GM18507 (cell line): ENCODE data around the gene MAPT.

Source experiments
- DNase-seq: peaks from one replicate; pipeline ENCODE4 v3.0.0; 2011; ENCODE audit warnings: low read depth; ENCODE audit not compliant: insufficient read length; ENCODE audit errors: extremely low spot score
- FAIRE-seq: peaks from 2 replicates; lab custom pipeline; 2011; peaks lifted over from hg19 to GRCh38; lab: Jason Lieb, UNC

MAPT gene

DNA sequence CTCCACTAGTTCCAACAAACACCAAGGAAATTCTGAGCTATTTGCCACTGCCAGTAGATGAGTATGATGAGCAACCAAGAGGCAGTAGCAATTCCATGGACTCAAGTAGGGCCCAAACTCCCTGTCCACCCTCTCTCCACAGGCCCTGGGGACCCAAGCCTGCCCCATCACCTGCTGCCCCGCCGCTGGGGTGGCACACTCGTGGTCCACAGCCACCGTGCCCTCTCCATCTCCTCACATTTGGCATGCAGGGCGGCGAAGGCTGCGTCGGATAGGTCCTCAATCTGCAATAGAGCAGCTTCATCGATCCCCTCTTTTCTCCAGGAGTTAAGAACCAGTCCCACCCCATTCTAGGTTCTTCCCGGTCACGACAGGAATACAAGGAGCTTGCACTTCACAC, 138.6 kb downstream of the MAPT start:
- FAIRE-seq (no peak), DNase-seq (no peak)

DNA sequence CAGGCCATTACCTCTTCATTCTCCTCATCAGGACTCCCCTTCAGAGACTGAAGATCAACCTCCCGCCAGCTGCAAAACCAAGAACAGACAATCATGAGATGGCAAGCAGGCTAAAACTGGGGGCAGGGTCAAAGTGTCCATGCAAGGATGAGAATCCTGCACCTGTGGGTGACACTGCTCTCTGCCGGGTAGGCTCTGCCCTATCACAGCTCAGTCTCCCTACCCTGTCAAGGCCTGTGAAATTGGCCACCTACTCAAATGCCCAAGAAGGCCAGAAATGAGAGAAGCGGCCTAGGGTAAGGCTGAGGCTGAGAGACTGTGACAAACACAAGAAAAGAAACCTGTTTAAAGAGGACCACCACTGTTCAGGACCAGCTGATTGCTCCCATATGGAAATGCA, 139.0 kb downstream of the MAPT start:
- FAIRE-seq (no peak), DNase-seq (no peak)

DNA sequence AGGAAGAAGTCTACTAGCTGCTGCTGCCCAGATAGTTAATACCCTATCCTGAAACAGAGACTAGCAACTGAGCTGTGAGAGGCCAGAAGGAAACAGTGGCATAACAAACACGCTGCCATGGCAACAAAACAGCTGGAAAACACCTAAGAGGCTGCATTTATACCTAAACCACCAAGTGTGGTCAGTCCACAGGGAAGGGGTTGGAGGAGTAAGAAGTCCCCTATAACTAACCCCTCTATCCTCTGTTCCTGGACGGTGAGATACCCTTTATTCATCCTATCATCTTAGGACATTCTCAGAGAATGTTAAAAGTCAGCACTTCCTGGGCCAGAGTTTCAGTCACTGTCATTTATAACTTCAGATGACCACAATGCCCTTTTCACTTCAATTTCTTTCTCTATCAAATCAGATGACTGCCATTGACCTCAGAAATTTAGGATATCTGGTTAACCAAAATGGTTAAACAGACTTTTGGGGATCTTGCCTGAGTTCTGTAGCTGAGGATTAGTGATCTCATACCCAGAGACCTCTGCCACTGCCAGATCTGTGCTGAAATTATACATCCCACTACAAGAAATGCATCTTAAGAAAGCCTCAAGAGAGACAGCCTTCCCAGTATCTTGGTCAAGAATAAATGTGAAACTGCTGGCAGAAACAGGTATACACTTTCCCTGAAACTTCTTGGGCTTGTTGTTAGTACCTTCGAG, 140.9 kb downstream of the MAPT start:
- no peak for DNase-seq
- peak; percentile 80 for FAIRE-seq

DNA sequence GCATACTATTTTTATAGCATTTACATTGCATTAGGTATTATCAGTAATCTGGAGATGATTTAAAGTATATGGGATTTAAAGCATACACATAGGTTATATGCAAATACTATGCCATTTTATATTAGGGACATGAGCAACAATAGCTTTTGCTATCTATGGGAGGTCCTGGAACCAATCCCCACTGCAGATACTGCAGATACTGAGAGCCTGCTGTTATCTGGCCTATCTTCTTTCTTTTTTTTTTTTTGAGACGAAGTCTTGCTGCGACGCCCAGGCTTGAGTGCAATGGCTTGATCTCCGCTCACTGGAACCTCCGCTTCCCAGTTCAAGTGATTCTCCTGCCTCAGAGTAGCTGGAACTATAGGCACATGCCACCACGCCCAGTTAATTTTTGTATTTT, 142.1 kb downstream of the MAPT start:
- DNase-seq (no peak), FAIRE-seq (no peak)

DNA sequence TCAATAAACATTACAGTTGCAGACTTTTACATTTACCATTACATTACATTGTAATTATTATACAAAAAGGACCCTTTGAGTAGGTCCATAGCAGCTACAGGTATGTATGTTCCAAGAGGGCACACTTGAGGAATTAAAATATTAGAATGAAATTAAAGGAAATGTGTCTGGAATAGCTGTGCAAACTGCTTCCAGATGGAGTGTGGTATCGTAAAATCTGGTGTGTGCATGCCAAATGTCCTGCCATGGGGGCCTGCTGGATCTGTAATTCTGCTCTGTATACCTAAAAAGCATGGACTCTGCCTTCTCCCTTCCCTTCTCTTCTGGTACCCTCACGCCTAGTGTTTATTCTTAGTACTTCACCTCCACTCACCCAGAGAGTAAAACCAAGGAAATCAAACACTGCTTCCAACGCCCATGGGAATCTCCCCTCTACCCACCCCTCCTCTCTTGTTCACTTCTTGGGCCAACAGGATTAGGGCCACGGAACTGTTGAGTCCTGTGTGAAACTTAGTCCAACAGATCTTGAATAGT, 143.4 kb downstream of the MAPT start:
- DNase-seq = no peak
- no peak for FAIRE-seq

DNA sequence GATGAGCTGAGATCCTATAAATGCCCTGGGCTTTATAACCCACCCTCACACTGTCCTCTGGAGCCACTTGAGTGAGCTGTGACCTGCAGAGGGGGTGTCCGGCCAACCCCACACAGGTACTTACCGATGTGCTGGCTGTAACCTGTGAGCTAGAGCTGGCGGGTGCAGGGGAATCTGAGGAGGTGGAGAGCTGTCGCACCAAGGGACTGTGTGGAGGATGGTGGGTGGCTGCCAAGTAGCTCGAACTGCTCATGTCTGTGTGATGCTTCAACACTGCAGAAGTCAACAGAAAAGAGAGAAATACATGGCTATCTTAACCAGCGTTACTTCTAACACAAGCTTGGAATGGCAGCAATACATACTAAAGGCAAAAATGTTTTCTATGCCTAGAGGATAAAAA, 144.1 kb downstream of the MAPT start:
- FAIRE-seq (no peak), DNase-seq (no peak)

DNA sequence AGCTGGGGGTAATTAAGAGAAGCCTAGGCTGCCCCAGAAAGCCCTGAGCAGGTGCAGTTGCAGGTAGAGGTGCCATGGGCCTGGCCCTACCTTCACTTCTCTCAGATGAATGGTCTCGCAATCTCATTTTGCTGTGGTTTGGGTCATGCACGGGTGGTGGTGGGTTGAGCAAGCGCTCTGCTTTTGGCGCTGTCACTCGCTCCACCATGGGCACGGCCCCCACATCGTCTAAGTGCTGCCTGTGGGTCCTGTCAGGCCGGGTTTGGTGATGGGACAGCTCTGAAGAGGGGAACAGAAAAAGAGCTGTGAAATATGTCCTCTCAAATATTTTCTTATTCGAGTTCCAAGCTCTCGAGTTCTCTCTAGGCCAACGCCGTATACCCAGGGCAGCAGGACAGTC, 144.6 kb downstream of the MAPT start:
- no peak for DNase-seq
- FAIRE-seq = no peak

DNA sequence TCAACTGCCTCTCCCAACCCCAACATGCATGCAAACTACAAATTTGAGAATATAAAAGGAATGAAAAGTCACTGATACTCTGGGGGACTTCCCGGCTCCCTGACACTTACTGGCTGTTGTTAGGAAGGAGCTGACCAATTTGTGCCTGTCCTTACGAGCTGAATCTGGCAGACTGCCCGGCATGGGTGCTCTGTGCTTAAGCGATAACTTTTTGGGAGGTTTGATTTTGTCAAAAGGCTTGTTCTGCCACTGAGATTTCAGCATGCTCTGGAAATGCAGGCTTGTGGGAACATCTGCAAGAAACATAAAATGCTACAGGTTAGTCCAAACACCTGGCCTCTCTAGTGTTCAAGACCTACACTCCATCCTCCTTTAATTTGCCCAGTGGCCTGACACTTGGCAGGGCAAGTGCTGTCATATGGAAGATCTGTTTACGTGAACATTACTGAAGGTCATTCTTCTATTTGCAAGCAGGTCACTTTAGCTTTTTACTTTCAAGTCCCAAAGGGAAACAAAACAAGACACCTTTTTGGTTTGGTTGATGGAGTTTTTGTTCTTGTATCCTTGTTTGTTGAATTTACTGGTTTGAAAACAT, 145.3 kb downstream of the MAPT start:
- DNase-seq (no peak), FAIRE-seq (no peak)

DNA sequence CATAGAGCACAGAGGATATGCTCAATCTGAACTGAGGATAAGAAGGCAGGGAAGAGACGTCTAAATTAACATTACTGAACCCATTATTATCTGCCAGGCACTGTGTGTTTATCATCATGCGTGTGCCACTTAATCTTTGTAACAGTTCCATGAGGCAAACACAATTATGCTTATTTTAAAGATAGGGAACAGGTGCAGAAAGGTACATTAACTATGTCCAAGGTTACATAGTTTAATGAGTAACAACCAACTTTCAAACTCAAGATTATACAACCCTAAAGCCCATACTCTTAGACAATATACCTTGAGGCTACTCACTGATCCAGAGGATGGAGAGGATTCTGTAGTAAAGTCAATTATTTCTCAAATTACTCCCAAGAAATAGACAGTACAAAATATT, 147.9 kb downstream of the MAPT start:
- no peak for DNase-seq
- no peak for FAIRE-seq

DNA sequence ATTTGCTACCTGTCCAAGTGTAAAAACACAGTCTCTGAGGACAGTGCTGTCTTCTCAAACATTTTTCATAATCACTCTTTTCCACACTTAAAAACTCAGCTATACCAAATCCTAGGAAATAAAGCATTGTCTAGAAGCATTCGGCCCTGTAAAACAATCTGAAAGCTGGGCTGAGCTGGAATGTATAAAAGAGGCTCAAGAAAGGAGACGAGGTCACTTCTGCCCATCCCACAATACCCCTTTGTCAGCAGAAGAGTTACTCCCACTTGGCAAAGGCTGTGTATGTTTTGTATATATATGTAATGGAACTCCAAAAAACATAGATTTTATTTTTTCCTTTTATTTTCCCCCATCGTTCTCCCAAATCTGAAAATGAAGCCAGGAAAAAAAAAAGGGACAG, 148.6 kb downstream of the MAPT start:
- DNase-seq = no peak
- FAIRE-seq = no peak

DNA sequence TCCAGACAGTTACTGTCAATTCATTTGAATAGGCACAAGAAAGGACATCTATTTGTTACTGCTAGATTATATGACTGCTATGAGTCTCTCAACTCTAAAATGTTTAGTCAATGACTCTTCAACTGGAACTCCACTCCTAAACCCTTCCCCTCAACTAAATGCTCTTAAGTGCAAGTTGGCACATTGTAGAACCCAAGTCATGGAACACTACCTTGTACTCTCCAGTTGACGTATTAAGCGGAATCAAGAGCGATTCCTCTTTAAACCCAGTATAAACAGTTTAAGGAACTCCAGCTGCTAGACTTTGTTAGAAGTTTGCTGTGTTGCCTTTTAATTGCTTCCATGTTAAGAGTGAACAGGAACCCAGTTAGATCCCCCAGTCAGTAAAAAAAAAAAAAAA, 149.3 kb downstream of the MAPT start:
- no peak for DNase-seq
- FAIRE-seq = no peak

DNA sequence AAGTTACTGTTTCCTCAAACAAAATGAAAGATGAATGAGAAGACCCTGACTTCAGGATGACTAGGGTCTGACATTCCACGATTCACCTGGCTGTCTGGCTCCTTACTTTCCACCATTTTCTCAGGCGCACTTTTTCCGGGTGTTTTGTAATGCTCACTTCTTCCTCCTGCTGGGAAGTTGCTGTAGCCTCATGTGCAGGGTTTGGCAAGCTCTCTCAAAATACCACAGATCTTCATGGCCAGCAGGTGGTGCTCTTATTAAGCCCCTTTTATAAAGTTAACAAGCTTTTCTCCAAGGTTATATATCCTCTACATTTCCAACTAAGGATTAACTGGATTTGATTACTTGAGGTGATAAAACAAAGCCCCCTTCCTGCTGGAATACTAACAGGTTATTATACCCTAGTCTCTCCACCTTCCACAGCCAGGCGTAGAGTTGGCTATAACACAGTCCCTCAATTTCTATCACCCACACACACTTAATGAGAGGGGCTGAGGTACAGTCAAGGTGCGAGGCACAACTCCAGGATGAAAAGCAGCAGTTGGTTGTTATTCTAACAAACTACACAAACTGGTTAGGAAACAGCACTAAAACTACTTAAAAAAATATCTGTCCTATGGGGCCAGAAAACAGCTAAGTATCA, 150.1 kb downstream of the MAPT start:
- FAIRE-seq (peak; percentile 69), DNase-seq (no peak)

DNA sequence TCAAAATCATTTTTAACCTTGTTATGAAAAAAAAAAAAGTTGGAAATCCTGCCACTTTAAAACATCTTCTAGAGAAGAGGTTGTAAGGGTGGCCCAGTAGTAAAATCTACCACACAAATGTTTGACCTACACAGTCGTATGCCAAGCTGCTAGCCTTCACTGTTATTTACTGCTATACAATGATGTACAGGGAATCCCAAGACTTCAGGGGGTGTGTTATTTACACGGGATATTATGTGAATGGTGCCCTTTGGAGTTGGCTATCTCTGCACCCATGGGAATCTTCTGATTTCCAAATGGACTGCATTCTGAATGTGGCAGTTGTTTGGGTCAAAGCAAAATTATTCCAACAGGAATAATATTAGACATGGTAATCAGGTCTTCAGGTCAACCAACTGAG, 150.6 kb downstream of the MAPT start:
- DNase-seq (no peak), FAIRE-seq (no peak)

DNA sequence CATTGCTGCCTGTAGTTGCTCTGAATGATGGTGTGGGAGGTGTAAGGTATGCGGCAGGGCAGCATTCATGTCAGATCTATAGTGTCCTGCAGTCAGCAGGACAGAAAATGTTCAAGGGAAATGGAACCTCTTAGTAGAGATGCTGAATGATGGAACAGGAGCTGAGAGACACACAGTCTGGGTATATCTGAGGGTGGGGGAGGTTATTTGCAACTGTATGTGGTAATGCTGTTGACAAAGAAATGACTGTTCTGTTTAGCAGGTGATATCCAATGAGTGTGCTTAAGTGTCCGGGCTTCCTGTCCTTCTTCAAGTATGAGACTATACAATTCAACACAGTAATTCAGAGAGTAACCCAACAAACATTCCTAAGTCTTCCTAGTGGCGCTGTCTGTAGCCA, 151.3 kb downstream of the MAPT start:
- no peak for FAIRE-seq
- no peak for DNase-seq

DNA sequence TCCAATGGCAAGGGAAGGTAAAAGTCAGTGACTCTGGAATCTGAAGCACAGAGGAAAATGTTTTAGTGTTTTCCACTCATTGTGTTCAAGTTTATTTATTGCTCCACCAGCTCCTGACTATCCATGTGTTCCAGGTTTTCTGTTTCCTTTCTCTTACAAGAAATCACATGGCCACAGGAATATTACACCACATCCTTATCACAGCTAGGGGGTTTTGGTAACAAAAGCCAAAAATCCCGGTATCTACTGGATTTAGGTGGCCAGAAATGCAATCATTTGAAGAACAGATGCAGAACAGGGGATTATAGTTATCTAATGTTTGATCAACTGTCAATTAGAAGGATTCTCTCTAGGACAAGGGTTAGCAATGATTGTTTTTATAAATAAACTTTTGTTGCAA, 152.6 kb downstream of the MAPT start:
- FAIRE-seq = no peak
- DNase-seq = no peak

DNA sequence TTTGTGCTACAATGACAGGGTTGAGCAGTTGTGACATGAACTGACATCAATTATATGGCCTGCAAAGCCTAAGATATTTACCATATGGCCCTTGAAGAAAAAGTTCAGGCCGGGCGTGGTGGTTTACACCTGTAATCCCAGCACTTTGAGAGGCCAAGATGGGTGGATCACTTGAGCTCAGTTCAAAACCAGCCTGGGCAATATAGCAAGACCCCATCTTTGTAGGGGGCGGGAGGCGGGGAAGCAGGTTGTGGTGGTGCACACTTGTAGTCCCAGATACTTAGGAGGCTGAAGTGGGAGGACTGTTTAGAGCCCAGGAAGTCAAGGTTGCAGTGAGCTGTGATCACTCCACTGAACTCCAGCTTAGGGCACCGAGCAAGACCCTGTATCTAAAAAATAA, 153.0 kb downstream of the MAPT start:
- DNase-seq = no peak
- no peak for FAIRE-seq

DNA sequence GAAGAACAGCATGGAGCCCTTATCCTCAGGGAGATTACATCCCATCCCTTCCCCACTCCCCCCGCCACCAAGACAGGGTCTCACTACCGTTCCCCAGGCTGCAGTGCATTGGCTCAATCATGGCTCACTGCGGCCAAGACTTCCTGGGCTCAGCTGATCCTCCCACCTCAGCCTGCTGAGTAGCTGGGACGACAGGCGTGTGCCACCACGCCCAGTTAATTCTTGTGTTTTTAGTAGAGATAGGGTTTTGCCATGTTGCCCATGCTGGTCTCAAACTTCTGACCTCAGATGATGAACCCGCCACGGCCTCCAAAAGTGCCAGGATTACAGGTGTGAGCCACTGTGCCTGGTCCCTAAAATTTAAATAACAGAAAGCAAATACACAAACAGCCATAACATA, 153.5 kb downstream of the MAPT start:
- no peak for FAIRE-seq

DNA sequence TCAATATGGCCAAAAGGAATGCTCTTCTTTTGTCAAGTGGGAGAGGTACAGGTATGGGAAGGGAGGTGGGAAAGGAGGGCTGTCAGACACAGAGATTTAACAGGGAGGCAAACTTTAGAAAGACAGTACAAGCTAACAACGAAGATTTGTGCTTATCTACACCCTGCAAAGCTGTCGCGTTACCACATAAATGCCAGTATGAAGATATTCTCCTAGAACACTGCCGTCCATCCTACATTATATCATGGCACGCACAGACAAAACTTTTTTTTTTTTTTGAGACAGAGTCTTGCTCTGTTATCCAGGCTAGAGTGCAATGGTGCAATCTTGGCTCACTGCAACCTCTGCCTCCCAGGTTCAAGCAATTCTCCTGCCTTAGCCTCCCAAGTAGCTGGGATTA, 155.3 kb downstream of the MAPT start:
- FAIRE-seq (no peak), DNase-seq (no peak)

More for the DNA sequence above, 153.5 kb downstream of the MAPT start:
- DNase-seq = no peak

DNA sequence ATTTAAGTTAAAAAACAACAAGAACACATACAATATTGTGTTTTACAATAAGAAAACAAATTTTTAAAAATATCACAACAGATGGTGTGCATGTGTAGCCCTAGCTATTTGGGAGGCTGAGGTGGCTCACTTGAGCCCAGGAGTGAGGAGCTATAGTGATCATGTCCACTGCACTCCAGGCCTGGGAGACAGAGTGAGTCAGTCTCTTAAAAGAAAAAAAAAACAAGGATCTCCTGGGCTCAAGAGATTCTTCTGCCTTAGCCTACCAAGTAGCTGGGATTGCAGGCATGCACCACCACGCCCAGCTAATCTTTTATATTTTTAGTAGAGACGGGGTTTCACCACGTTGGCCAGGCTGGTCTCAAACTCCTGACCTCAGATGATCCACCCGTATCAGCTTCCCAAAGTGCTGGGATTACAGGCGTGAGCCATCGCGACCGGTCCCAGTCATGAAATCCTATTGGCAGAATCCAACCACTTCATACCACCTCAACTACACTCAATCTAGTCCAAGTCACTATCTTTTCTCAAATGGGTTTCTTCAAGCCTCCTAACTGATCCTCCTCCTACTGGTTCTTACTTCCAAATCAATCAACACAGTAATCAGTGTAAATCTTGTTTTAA, 159.7 kb downstream of the MAPT start:
- FAIRE-seq (no peak), DNase-seq (no peak)

DNA sequence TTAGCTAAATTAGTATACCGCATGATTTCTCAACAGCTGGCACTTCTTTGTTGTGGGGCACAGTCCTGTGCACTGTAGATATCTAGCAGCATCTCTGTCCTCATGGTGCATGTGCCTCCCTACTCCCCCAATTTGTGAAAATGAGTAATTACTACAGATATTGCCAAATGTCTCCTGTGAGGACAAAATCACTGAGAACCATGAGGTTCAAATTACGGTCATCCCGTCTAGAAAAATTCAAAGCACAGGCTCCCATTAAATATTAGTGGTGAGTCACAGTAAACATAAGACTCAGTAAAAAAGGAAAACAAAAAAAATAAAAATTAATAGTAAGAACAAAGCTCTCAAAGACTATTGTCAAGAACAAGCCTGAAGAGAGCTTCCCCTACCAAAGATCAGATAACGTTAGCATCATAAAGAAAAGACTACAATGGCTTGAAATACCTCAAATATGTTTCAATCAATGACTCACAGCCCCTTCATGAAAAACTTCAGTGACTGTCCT, 162.5 kb downstream of the MAPT start:
- DNase-seq (no peak), FAIRE-seq (no peak)
